Measurements from ENCODE around the gene SFMBT1. TPM values are rescaled to one million over a fixed set of nuclear protein-coding genes. Genes with fewer than 3 reads are reported as not detected.

The SFMBT1 gene, protein sequence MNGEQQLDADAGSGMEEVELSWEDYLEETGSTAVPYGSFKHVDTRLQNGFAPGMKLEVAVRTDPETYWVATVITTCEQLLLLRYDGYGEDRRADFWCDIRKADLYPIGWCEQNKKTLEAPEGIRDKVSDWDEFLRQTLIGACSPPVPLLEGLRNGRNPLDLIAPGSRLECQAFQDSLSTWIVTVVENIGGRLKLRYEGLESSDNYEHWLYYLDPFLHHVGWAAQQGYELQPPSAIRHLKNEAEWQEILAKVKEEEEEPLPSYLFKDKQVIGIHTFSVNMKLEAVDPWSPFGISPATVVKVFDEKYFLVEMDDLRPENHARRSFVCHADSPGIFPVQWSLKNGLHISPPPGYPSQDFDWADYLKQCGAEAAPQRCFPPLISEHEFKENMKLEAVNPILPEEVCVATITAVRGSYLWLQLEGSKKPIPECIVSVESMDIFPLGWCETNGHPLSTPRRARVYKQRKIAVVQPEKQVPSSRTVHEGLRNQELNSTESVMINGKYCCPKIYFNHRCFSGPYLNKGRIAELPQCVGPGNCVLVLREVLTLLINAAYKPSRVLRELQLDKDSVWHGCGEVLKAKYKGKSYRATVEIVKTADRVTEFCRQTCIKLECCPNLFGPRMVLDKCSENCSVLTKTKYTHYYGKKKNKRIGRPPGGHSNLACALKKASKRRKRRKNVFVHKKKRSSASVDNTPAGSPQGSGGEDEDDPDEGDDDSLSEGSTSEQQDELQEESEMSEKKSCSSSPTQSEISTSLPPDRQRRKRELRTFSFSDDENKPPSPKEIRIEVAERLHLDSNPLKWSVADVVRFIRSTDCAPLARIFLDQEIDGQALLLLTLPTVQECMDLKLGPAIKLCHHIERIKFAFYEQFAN
- 10 to 100 TPM in 3 of 4 donors, 1 to 10 TPM in 1; 3.3 to 37.9 (median 15.1) TPM for total RNA-seq

DNA sequence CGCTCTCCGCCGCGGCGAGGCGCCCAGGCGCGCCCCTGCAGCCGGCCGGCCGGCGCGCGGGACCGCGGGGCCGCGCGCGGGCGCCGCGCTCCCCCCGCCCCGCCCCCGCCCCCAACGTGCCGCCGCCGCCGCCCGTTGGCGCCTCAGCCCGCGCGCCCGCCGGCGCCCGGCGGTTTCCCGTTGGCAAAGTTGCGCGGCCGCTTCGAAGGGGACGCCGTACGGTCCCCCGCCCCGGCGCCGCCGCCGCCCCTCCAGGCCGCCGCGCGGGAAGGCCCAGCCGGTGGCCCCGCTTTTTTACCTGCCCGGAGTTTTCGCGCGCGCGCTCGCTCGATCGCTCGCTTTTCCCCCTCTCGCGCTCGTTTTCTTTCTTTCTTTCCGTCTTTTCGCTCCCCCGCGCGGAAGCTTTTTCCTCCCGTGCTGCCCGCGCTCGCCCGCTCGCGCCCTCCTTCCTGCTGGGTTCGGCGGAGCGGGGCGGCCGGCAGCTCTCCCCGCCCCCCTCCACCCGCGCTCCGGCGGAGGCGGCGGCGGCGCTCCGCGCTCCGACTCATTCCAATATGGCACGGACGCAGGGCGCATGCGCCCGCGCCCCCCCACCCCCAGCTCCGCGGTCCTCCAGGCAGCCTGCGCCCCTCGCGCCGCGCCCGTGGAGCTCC lies at the start of gene SFMBT1:
Gene SFMBT1 (minus strand): TSS at position 556 of the 653 bp plus-strand sequence. CDS start 76,945 bp downstream, outside the sequence.
- no peaks in the 10 kb centered on the region for H3K9me3 ChIP-seq
- intact Hi-C loops (cut with DNase I; ENCODE audit: low total_unique reads): no loop called here

DNA sequence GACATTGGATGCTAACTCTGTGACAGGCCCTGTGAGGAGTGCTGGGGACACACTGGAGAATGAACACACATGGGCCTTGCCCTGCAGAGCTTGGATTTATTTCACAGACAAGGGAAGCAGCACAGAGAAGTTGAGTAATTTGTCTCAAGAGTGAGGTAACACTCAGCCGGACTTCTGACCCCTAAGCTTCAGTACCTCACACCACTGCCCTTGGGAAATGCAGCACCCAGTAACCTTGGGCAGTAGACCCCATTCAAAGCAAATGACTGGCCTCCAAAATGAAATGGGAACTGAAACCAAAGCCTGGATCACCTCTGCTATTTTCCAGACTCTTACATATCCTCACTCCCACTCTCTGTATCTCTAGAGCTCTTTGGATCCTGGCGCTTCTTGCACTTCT lies 47.1 kb upstream of the SFMBT1 start:
- Histone ChIP-seq H3K27ac (no peak overlapping the region), H3K4me1 (no peaks in the 10 kb centered on the region), H3K27me3 (no peaks in the 10 kb centered on the region), H3K36me3 (no peaks in the 10 kb centered on the region), H3K9me3 (no peaks in the 10 kb centered on the region), H3K4me3 (no peak overlapping the region)
- no peak for TF ChIP-seq POLR2A (IDR thresholded peaks at IDR 0.05)
- TF ChIP-seq, protein P1, sequence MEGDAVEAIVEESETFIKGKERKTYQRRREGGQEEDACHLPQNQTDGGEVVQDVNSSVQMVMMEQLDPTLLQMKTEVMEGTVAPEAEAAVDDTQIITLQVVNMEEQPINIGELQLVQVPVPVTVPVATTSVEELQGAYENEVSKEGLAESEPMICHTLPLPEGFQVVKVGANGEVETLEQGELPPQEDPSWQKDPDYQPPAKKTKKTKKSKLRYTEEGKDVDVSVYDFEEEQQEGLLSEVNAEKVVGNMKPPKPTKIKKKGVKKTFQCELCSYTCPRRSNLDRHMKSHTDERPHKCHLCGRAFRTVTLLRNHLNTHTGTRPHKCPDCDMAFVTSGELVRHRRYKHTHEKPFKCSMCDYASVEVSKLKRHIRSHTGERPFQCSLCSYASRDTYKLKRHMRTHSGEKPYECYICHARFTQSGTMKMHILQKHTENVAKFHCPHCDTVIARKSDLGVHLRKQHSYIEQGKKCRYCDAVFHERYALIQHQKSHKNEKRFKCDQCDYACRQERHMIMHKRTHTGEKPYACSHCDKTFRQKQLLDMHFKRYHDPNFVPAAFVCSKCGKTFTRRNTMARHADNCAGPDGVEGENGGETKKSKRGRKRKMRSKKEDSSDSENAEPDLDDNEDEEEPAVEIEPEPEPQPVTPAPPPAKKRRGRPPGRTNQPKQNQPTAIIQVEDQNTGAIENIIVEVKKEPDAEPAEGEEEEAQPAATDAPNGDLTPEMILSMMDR (IDR thresholded peaks at IDR 0.05): no peak
- no peak for DNase-seq
- intact Hi-C loops (cut with DNase I; ENCODE audit: low total_unique reads): no loop called here

More for the DNA sequence above, at the start of gene SFMBT1:
- H3K4me3 ChIP-seq: peak within 1 kb of the TSS; percentile 56 to 93
- no peaks in the 10 kb centered on the region for H3K36me3 ChIP-seq
- peak; percentile 57 to 69 for DNase-seq
- H3K4me1 ChIP-seq: no peaks in the 10 kb centered on the region
- TF ChIP-seq, protein P1 (IDR thresholded peaks at IDR 0.05): no peak
- no peak for TF ChIP-seq POLR2A (IDR thresholded peaks at IDR 0.05)
- H3K27ac ChIP-seq: peak within 1 kb of the TSS; percentile 88
- no peaks in the 10 kb centered on the region for H3K27me3 ChIP-seq

DNA sequence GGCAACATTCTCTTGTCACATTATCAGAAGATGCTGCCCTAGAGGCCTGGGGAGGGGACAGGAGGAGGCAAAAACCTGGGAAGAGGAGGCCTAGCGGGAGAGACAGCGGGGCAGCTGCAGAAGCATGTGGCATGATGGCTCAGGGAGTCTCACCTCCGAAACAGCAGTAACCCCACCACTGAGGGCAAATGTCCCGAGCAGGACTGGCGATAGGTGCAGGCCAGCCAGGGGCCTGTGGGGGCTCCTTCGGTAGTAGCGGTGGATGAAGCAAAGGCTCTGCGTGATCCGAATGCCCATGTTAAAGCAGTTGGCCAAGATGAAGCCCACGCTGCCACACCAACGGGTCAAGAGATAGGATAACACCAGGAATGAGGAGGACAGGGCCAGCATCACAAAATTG lies 46.3 kb upstream of the SFMBT1 start:
- Histone ChIP-seq H3K4me1 (no peaks in the 10 kb centered on the region), H3K27ac (no peak overlapping the region), H3K36me3 (no peaks in the 10 kb centered on the region), H3K27me3 (no peaks in the 10 kb centered on the region), H3K4me3 (no peak overlapping the region), H3K9me3 (no peaks in the 10 kb centered on the region)
- TF ChIP-seq POLR2A (IDR thresholded peaks at IDR 0.05): no peak
- TF ChIP-seq, protein P1 (IDR thresholded peaks at IDR 0.05): no peak
- intact Hi-C loops (cut with DNase I; ENCODE audit: low total_unique reads): no loop called here
- DNase-seq: no peak

DNA sequence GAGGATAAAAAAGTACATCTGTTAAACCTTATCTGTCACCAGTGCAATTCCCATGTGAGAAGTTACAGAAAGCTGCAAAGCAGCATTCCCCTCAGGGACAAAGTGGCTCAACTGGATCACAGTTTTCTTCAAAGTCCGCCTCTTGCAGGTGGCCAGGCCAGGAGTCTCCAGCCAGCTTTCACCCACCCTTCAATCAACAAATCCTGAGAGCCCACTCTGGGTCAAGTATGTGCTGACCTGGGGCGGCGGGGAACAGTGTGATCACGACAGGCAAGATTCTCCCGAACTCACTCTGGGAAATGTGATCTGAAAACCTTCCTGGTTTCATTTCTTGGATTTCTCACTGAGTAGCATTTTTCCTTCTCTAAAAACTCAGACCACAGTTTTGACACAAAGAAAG lies 45.1 kb upstream of the SFMBT1 start:
- Histone ChIP-seq H3K4me1 (no peaks in the 10 kb centered on the region), H3K27ac (no peak overlapping the region), H3K9me3 (no peaks in the 10 kb centered on the region), H3K27me3 (no peaks in the 10 kb centered on the region), H3K36me3 (no peaks in the 10 kb centered on the region), H3K4me3 (no peak overlapping the region)
- no peak for DNase-seq
- TF ChIP-seq, protein P1 (IDR thresholded peaks at IDR 0.05): no peak
- no peak for TF ChIP-seq POLR2A (IDR thresholded peaks at IDR 0.05)
- intact Hi-C loops (cut with DNase I; ENCODE audit: low total_unique reads): no loop called here
